Thoracic aorta (tissue), 2 donors: ENCODE results near the gene TEK. TPM values are rescaled to one million over a fixed set of nuclear protein-coding genes. Genes with fewer than 3 reads are reported as not detected.

Experiments used
- ATAC-seq: fragments of 150-250 bp; one replicate; pipeline ENCODE4 v1.8.0; 2017; ENCODE audit warnings: low read depth; ENCODE audit not compliant: insufficient number of reproducible peaks, low FRiP score
- DNase-seq: peaks from one replicate; pipeline ENCODE4 v3.0.0-alpha.2; 2020; ENCODE audit warnings: low spot score
- H3K27ac ChIP-seq, 2 donors: fragments of 200-600 bp; sonication (generic); 1 replicate in 1 of 2; 2 replicates in 1 of 2; pipeline ENCODE4 v1.5.1; 2016; ENCODE audit warnings: mild to moderate bottlenecking in 2 of 2, moderate library complexity in 2 of 2
- H3K27me3 ChIP-seq: fragments of 200-600 bp; sonication (generic); replicated peaks from 2 replicates; pipeline ENCODE4 v1.6.0; 2016; ENCODE audit warnings: mild to moderate bottlenecking; ENCODE audit not compliant: insufficient read depth
- H3K36me3 ChIP-seq: fragments of 200-600 bp; sonication (generic); one replicate; pipeline ENCODE4 v1.5.1; 2016
- H3K4me1 ChIP-seq, 2 donors: fragments of 200-600 bp; sonication (generic); 1 replicate in 1 of 2; 2 replicates in 1 of 2; pipeline versions ENCODE4 v1.5.1 to v1.6.0; 2016; ENCODE audit warnings: low read depth in 2 of 2, mild to moderate bottlenecking in 1 of 2; ENCODE audit not compliant: control insufficient read depth in 1 of 2
- H3K4me3 ChIP-seq: fragments of 200-600 bp; sonication (generic); 2 replicates; pipeline ENCODE4 v1.5.1; 2016; ENCODE audit warnings: mild to moderate bottlenecking
- H3K9me3 ChIP-seq: fragments of 200-600 bp; sonication (generic); 2 replicates; pipeline ENCODE4 v1.5.1; 2016
- total RNA-seq, 2 donors: library from RNA; depleted of rRNA; stranded (reverse); fragments of >200 nt; gene quantifications; one replicate each; pipeline versions ENCODE4 v1.1.0 to v1.2.3, GENCODE V29; 2016
- TF ChIP-seq, protein P1 (sequence below): fragments of 200-600 bp; sonication (generic); IDR thresholded peaks from one replicate; pipeline ENCODE4 v1.5.1; 2019; ENCODE audit warnings: antibody characterized with exemption

Gene TEK
- total RNA-seq, 2 donors from 2014 or later = 8.4 to 14.9 TPM

DNA sequence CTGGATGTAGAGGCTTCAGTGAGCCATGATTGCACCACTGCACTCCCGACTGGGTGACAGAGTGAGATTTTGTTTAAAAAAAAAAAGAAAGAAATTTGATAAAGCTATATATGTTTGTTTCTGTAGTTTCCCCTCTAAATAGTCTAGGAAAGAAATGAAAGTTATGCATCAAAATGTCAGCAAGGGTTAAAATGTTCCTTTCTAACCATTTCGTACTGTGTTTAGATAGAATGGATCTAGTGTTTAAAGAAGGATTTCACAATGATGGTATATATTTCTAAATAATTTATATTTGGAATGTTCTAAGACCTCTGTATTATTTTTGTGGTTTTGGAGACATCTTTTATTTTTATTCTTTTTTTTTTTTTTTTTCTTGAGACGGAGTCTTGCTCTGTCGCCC is 22.7 kb downstream of the TEK start:
- Histone ChIP-seq H3K36me3 (no peaks in the 10 kb centered on the region), H3K4me1 (no peaks in the 10 kb centered on the region), H3K27me3 (no peaks in the 10 kb centered on the region), H3K4me3 (no peak overlapping the region), H3K27ac (no peak overlapping the region), H3K9me3 (no peaks in the 10 kb centered on the region)
- no peak for ATAC-seq
- DNase-seq = no peak
- TF ChIP-seq, protein P1, sequence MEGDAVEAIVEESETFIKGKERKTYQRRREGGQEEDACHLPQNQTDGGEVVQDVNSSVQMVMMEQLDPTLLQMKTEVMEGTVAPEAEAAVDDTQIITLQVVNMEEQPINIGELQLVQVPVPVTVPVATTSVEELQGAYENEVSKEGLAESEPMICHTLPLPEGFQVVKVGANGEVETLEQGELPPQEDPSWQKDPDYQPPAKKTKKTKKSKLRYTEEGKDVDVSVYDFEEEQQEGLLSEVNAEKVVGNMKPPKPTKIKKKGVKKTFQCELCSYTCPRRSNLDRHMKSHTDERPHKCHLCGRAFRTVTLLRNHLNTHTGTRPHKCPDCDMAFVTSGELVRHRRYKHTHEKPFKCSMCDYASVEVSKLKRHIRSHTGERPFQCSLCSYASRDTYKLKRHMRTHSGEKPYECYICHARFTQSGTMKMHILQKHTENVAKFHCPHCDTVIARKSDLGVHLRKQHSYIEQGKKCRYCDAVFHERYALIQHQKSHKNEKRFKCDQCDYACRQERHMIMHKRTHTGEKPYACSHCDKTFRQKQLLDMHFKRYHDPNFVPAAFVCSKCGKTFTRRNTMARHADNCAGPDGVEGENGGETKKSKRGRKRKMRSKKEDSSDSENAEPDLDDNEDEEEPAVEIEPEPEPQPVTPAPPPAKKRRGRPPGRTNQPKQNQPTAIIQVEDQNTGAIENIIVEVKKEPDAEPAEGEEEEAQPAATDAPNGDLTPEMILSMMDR = no peak

DNA sequence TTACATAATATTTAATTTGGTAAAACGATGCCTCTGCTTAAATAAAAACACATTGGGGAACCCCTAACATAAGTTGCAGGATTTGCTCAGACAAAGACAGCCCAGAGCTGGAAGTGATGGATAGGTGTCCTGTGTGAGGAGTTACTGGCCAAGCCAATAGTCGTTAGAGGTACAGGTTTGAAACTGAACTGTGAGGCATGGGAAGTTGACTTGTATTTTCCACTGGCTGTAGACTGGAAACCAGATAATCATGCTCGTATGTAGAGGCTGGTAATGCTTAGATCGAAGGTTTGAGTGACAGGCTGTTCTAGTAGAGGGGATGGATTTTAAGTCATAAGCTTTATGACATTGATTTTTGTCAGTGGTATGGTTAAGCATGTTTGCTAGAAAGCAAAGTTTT is 24.8 kb downstream of the TEK start:
- Histone ChIP-seq H3K4me3 (no peak overlapping the region), H3K36me3 (no peaks in the 10 kb centered on the region), H3K27ac (no peak overlapping the region), H3K9me3 (no peaks in the 10 kb centered on the region), H3K4me1 (no peaks in the 10 kb centered on the region), H3K27me3 (no peaks in the 10 kb centered on the region)
- DNase-seq (no peak), ATAC-seq (no peak)
- TF ChIP-seq, protein P1 = no peak

DNA sequence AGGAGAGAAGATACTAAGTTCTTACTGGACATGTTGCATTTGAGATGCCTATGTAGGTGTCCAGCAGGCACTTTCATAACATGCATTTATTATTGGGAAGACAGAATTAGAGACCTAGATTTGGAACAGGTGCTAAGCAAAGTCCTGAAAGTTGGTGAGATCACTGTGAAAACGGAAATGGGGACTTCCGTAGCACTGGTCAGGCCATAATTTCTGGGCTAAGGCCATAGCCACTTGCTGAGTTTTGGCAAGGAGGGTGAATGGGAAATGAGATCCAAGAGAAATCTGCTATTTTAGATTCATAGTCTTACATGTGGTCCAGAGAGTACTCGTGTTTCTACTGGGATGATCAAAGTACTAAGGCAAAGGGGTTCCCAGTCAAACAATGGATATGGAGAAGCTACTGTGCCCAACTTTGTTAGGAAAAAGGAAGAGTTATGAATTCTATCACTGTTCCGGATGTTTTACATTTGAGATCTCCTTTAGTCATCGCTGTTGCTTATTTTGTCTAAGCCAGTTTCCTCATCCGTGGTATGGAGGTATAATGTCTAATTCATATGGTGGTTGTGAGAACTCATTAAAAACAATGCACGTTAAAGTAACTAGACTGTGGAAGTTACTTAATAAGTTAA is 33.4 kb downstream of the TEK start:
- DNase-seq = no peak
- ATAC-seq = no peak
- H3K27ac ChIP-seq = no peak overlapping the region
- TF ChIP-seq, protein P1 = no peak
- H3K4me1 ChIP-seq = no peaks in the 10 kb centered on the region
- H3K27me3 ChIP-seq = no peaks in the 10 kb centered on the region
- H3K9me3 ChIP-seq = no peaks in the 10 kb centered on the region
- H3K36me3 ChIP-seq = no peaks in the 10 kb centered on the region
- no peak overlapping the region for H3K4me3 ChIP-seq

DNA sequence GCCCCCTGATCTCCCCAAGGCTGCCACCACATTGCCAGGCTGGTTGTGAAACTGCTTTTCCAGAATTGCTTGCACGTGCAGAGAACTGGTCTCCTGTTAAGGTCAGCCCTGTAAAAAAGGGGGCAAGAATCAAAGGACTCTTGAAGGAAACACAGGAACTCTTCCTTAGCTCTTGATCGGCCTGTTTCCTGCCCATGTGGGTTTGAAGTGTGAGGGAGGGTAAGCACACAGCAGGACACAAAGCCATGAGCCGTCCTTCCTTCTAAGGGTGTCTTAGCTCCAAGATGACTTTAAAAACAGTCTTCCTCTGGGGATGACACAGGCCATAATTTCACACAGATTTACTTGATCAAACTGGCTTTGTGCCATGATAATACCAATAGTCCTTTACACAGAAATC is 36.1 kb downstream of the TEK start:
- Histone ChIP-seq H3K27ac (no peak overlapping the region), H3K4me1 (no peaks in the 10 kb centered on the region), H3K36me3 (no peaks in the 10 kb centered on the region), H3K4me3 (no peak overlapping the region), H3K27me3 (no peaks in the 10 kb centered on the region), H3K9me3 (no peaks in the 10 kb centered on the region)
- TF ChIP-seq, protein P1 = no peak
- ATAC-seq = no peak
- DNase-seq = no peak

DNA sequence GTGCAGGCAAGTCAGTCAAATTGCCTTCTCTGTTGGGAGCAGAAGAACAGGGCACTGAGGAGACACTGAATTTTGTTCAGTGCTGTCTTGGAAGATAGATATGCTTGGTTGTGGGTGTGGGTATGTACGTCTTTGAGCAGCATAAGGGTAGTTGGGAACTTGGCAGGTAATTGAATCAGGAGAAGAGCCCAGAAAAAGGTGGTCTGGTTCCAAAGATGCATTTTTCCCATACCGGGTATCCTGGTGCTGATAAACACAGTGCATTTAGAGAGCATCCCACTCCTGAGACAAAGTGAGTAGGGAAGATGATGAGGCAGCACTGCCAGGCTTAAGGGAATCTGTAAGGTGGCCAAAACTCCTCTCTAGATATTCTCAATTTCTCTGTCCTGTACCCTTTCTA is 40.6 kb downstream of the TEK start:
- no peak for DNase-seq
- no peaks in the 10 kb centered on the region for H3K27me3 ChIP-seq
- H3K9me3 ChIP-seq = no peaks in the 10 kb centered on the region
- no peak overlapping the region for H3K4me3 ChIP-seq
- H3K36me3 ChIP-seq = no peaks in the 10 kb centered on the region
- TF ChIP-seq, protein P1 = no peak
- ATAC-seq = no peak
- peaks cover 4 to 7% of the 10 kb centered on the region in 2 donors for H3K4me1 ChIP-seq
- no peak overlapping the region for H3K27ac ChIP-seq
